ENCODE data around the gene AP5M1. TPM values are rescaled to one million over a fixed set of nuclear protein-coding genes. Genes with fewer than 3 reads are reported as not detected.
"Not testable (repeated sequence)": the region's sequence is repeated elsewhere in the genome, so short reads cannot be mapped to it uniquely, and the experiment has no call there.

The AP5M1 gene
- 10 to 100 TPM; 30.8 to 36.9 TPM for total RNA-seq
- polyA plus RNA-seq = 10 to 100 TPM; 11.7 to 15.7 TPM
- long read RNA-seq, donor 1, full-length matches to known transcripts = 11 of 16 reads
- long read RNA-seq, donor 1, partial matches to known transcripts = 2 of 16 reads
- long read RNA-seq, donor 1, other reads (novel, unspliced or antisense) = 3 of 16 reads
- long read RNA-seq, donor 2, full-length matches to known transcripts = 9 of 11 reads
- long read RNA-seq, donor 2, partial matches to known transcripts = 0 of 11 reads
- long read RNA-seq, donor 2, other reads (novel, unspliced or antisense) = 2 of 11 reads

- Histone ChIP-seq H3K27me3 (ENCODE audit: control insufficient read depth in 1 of 2, insufficient read depth in 2 of 2, low read length in 1 of 2) (no peaks in the 10 kb centered on the region), H3K4me1 (ENCODE audit: control insufficient read depth in 1 of 2, insufficient read depth in 2 of 2, low read length in 2 of 2) (peaks cover 3 to 4% of the 10 kb centered on the region in 2 donors), H3K4me3 (ENCODE audit: low read length in 2 of 2) (peak within 1 kb of the TSS; percentile 84 to 96), H3K36me3 (ENCODE audit: control insufficient read depth in 1 of 2, insufficient read depth in 2 of 2, low read length in 1 of 2) (no peaks in the 10 kb centered on the region), H3K27ac (ENCODE audit: low read depth in 1 of 2, low read length in 2 of 2) (peak within 1 kb of the TSS; percentile 42 to 68), H3K9me3 (ENCODE audit: control insufficient read depth, low read length) (no peaks in the 10 kb centered on the region)
- 0 to 1% methylated on average over 75 to 76 of the region's 76 CpGs for WGBS, 2 donors
- ATAC-seq (ENCODE audit: low FRiP score) (peak; percentile 96), DNase-seq (peak; percentile 95 to 96)
- intact Hi-C loops (cut with DNase I) = loop anchor here in 1 of 2 donors (10.0 kb wide), 1 partner anchor 126 kb away; the partner anchor contains the start of gene NAA30
Observed at GRCh38 chr14:57268161-57269069, at the start of gene AP5M1, which contains the start of gene EXOC5. TSS of gene AP5M1 (plus strand) at chr14:57268971. CDS start at chr14:57269315, 344 bp downstream. TSS of gene EXOC5 (minus strand) at chr14:57268905. CDS start at chr14:57268648, 257 bp downstream.

- DNase-seq = no peak
- intact Hi-C loops (cut with DNase I) = no loop called here
- Histone ChIP-seq H3K27me3 (ENCODE audit: control insufficient read depth in 1 of 2, insufficient read depth in 2 of 2, low read length in 1 of 2) (no peaks in the 10 kb centered on the region), H3K36me3 (ENCODE audit: control insufficient read depth in 1 of 2, insufficient read depth in 2 of 2, low read length in 1 of 2) (peaks cover 1 to 5% of the 10 kb centered on the region in 2 donors), H3K4me1 (ENCODE audit: control insufficient read depth in 1 of 2, insufficient read depth in 2 of 2, low read length in 2 of 2) (no peaks in the 10 kb centered on the region), H3K4me3 (ENCODE audit: low read length in 2 of 2) (no peak overlapping the region), H3K9me3 (ENCODE audit: control insufficient read depth, low read length) (no peaks in the 10 kb centered on the region), H3K27ac (ENCODE audit: low read depth in 1 of 2, low read length in 2 of 2) (no peak overlapping the region)
- 93 to 96% methylated on average over 3 of the region's 3 CpGs for WGBS, 2 donors
- no peak for ATAC-seq (ENCODE audit: low FRiP score)
Observed at GRCh38 chr14:57221931-57222330, 46.8 kb upstream of the AP5M1 start.

- DNase-seq (no peak), ATAC-seq (ENCODE audit: low FRiP score) (no peak)
- intact Hi-C loops (cut with DNase I) = no loop called here
- no peak overlapping the region for H3K27ac ChIP-seq (ENCODE audit: low read depth in 1 of 2, low read length in 2 of 2)
- H3K4me3 ChIP-seq (ENCODE audit: low read length in 2 of 2) = no peak overlapping the region
- H3K36me3 ChIP-seq (ENCODE audit: control insufficient read depth in 1 of 2, insufficient read depth in 2 of 2, low read length in 1 of 2) = peaks cover 0 to 4% of the 10 kb centered on the region in 2 donors
- 81 to 83% methylated on average over 2 of the region's 2 CpGs for WGBS, 2 donors
- H3K27me3 ChIP-seq (ENCODE audit: control insufficient read depth in 1 of 2, insufficient read depth in 2 of 2, low read length in 1 of 2) = no peaks in the 10 kb centered on the region
- H3K4me1 ChIP-seq (ENCODE audit: control insufficient read depth in 1 of 2, insufficient read depth in 2 of 2, low read length in 2 of 2) = no peaks in the 10 kb centered on the region
- H3K9me3 ChIP-seq (ENCODE audit: control insufficient read depth, low read length) = no peaks in the 10 kb centered on the region
Observed at GRCh38 chr14:57227083-57227482, 41.7 kb upstream of the AP5M1 start.

- H3K27me3 ChIP-seq (ENCODE audit: control insufficient read depth in 1 of 2, insufficient read depth in 2 of 2, low read length in 1 of 2); H3K27ac ChIP-seq (ENCODE audit: low read depth in 1 of 2, low read length in 2 of 2); DNase-seq; H3K4me3 ChIP-seq (ENCODE audit: low read length in 2 of 2); H3K4me1 ChIP-seq (ENCODE audit: control insufficient read depth in 1 of 2, insufficient read depth in 2 of 2, low read length in 2 of 2); intact Hi-C loops (cut with DNase I); ATAC-seq (ENCODE audit: low FRiP score); H3K9me3 ChIP-seq (ENCODE audit: control insufficient read depth, low read length); H3K36me3 ChIP-seq (ENCODE audit: control insufficient read depth in 1 of 2, insufficient read depth in 2 of 2, low read length in 1 of 2): not testable (repeated sequence)
- 91 to 97% methylated on average over 2 of the region's 2 CpGs for WGBS, 2 donors
Observed at GRCh38 chr14:57228320-57228719, 40.5 kb upstream of the AP5M1 start.

- no peak overlapping the region for H3K4me3 ChIP-seq (ENCODE audit: low read length in 2 of 2)
- ATAC-seq (ENCODE audit: low FRiP score) = no peak
- DNase-seq = no peak
- no peak overlapping the region for H3K27ac ChIP-seq (ENCODE audit: low read depth in 1 of 2, low read length in 2 of 2)
- intact Hi-C loops (cut with DNase I) = no loop called here
- no peaks in the 10 kb centered on the region for H3K27me3 ChIP-seq (ENCODE audit: control insufficient read depth in 1 of 2, insufficient read depth in 2 of 2, low read length in 1 of 2)
- 88 to 94% methylated on average over 1 of the region's 1 CpG for WGBS, 2 donors
- H3K9me3 ChIP-seq (ENCODE audit: control insufficient read depth, low read length) = no peaks in the 10 kb centered on the region
- peaks cover 0 to 4% of the 10 kb centered on the region in 2 donors for H3K36me3 ChIP-seq (ENCODE audit: control insufficient read depth in 1 of 2, insufficient read depth in 2 of 2, low read length in 1 of 2)
- H3K4me1 ChIP-seq (ENCODE audit: control insufficient read depth in 1 of 2, insufficient read depth in 2 of 2, low read length in 2 of 2) = no peaks in the 10 kb centered on the region
Observed at GRCh38 chr14:57232006-57232405, 36.8 kb upstream of the AP5M1 start.

- H3K4me3 ChIP-seq (ENCODE audit: low read length in 2 of 2); H3K4me1 ChIP-seq (ENCODE audit: control insufficient read depth in 1 of 2, insufficient read depth in 2 of 2, low read length in 2 of 2); H3K27ac ChIP-seq (ENCODE audit: low read depth in 1 of 2, low read length in 2 of 2); DNase-seq; ATAC-seq (ENCODE audit: low FRiP score); intact Hi-C loops (cut with DNase I); H3K9me3 ChIP-seq (ENCODE audit: control insufficient read depth, low read length); H3K36me3 ChIP-seq (ENCODE audit: control insufficient read depth in 1 of 2, insufficient read depth in 2 of 2, low read length in 1 of 2); H3K27me3 ChIP-seq (ENCODE audit: control insufficient read depth in 1 of 2, insufficient read depth in 2 of 2, low read length in 1 of 2): not testable (repeated sequence)
- WGBS, 2 donors = 95 to 96% methylated on average over 7 of the region's 7 CpGs
Observed at GRCh38 chr14:57240115-57240514, 28.7 kb upstream of the AP5M1 start.

GRCh38 chr14:57243320-57243719 is 25.5 kb upstream of the AP5M1 start:
- ATAC-seq (ENCODE audit: low FRiP score) (no peak), DNase-seq (no peak)
- no peaks in the 10 kb centered on the region for H3K27me3 ChIP-seq (ENCODE audit: control insufficient read depth in 1 of 2, insufficient read depth in 2 of 2, low read length in 1 of 2)
- H3K4me1 ChIP-seq (ENCODE audit: control insufficient read depth in 1 of 2, insufficient read depth in 2 of 2, low read length in 2 of 2) = no peaks in the 10 kb centered on the region
- no peak overlapping the region for H3K4me3 ChIP-seq (ENCODE audit: low read length in 2 of 2)
- intact Hi-C loops (cut with DNase I) = no loop called here
- H3K27ac ChIP-seq (ENCODE audit: low read depth in 1 of 2, low read length in 2 of 2) = no peak overlapping the region
- no peaks in the 10 kb centered on the region for H3K36me3 ChIP-seq (ENCODE audit: control insufficient read depth in 1 of 2, insufficient read depth in 2 of 2, low read length in 1 of 2)
- H3K9me3 ChIP-seq (ENCODE audit: control insufficient read depth, low read length) = no peaks in the 10 kb centered on the region

GRCh38 chr14:57244106-57244505 is 24.7 kb upstream of the AP5M1 start:
- 19 to 20% methylated on average over 2 of the region's 2 CpGs for WGBS, 2 donors
- no peak overlapping the region for H3K27ac ChIP-seq (ENCODE audit: low read depth in 1 of 2, low read length in 2 of 2)
- H3K4me3 ChIP-seq (ENCODE audit: low read length in 2 of 2) = no peak overlapping the region
- no peaks in the 10 kb centered on the region for H3K36me3 ChIP-seq (ENCODE audit: control insufficient read depth in 1 of 2, insufficient read depth in 2 of 2, low read length in 1 of 2)
- no peaks in the 10 kb centered on the region for H3K9me3 ChIP-seq (ENCODE audit: control insufficient read depth, low read length)
- DNase-seq = no peak
- no peaks in the 10 kb centered on the region for H3K27me3 ChIP-seq (ENCODE audit: control insufficient read depth in 1 of 2, insufficient read depth in 2 of 2, low read length in 1 of 2)
- no peaks in the 10 kb centered on the region for H3K4me1 ChIP-seq (ENCODE audit: control insufficient read depth in 1 of 2, insufficient read depth in 2 of 2, low read length in 2 of 2)
- no peak for ATAC-seq (ENCODE audit: low FRiP score)
- intact Hi-C loops (cut with DNase I) = no loop called here
